MCF 10A (cell line): ENCODE data around the gene NFASC. TPM values are rescaled to one million over a fixed set of nuclear protein-coding genes. Genes with fewer than 3 reads are reported as not detected.

Experiments
- BruUV-seq: library from RNA; stranded (reverse); fragments of 400-500 nt; replicated peaks from 2 replicates; lab custom pipeline; 2021; lab: Mats Ljungman, UMichigan
- CTCF ChIA-PET: fragments of 300-600 bp; sonication (Branson Sonifier 250); formaldehyde crosslinking; extraction: SDS; loops from one replicate; lab custom pipeline; 2021; ENCODE audit warnings: antibody characterized with exemption, inconsistent platforms; lab: Yijun Ruan, JAX
- POLR2A ChIA-PET: fragments of 300-600, 350-650 bp; sonication (Branson Sonifier 250); formaldehyde crosslinking; extraction: SDS; loops from one replicate; lab custom pipeline; 2020; ENCODE audit warnings: antibody characterized with exemption, inconsistent platforms; lab: Yijun Ruan, JAX
- DNase-seq: peaks from one replicate; pipeline ENCODE4 v3.0.0-alpha.2; 2018; ENCODE audit not compliant: unreplicated experiment
- H3K27ac Mint-ChIP-seq: one replicate; pipeline ENCODE4 v1.8.0; 2022; ENCODE audit warnings: mild to moderate bottlenecking, low read depth, mixed read lengths; ENCODE audit not compliant: unreplicated experiment
- H3K27me3 Mint-ChIP-seq: one replicate; pipeline ENCODE4 v1.8.0; 2022; ENCODE audit warnings: mixed read lengths; ENCODE audit not compliant: insufficient read depth, unreplicated experiment
- H3K36me3 Mint-ChIP-seq: one replicate; pipeline ENCODE4 v1.8.0; 2022; ENCODE audit warnings: mild to moderate bottlenecking, moderate library complexity, mixed read lengths; ENCODE audit not compliant: insufficient read depth, unreplicated experiment
- H3K4me1 Mint-ChIP-seq: one replicate; pipeline ENCODE4 v1.8.0; 2022; ENCODE audit warnings: mixed read lengths; ENCODE audit not compliant: insufficient read depth, unreplicated experiment
- H3K4me3 Mint-ChIP-seq: one replicate; pipeline ENCODE4 v1.8.0; 2022; ENCODE audit warnings: mild to moderate bottlenecking, moderate library complexity, mixed read lengths; ENCODE audit not compliant: unreplicated experiment
- H3K9me3 Mint-ChIP-seq: one replicate; pipeline ENCODE4 v1.8.0; 2022; ENCODE audit warnings: mixed read lengths; ENCODE audit not compliant: unreplicated experiment
- intact Hi-C: fragments of 100-400 bp; cut with micrococcal nuclease; formaldehyde crosslinking; loops from 2 replicates; pipeline ENCODE4 v1.14.1; 2022
- total RNA-seq: library from RNA; stranded (reverse); gene quantifications from 2 replicates; pipeline ENCODE4 v1.2.3, GENCODE V29; 2022
- TF ChIP-seq, protein P1 (sequence below): fragments of 200-600 bp; IDR thresholded peaks from one replicate; pipeline ENCODE4 v1.8.0; 2022; ENCODE audit warnings: antibody characterized with exemption, mild to moderate bottlenecking; ENCODE audit not compliant: unreplicated experiment

NFASC gene
- total RNA-seq, 1 experiment from 2014 or later: 0.98 TPM

GRCh38 chr1:204997591-204998355, 127.1 kb downstream of the NFASC start:
- CTCF ChIA-PET: interaction anchor here (0.5 to 7.8 kb wide), 12 partner anchors 8 to 259 kb away, joined by 3 to 63 read pairs (median 4); partner anchors contain the start of gene RBBP5
- no peak for DNase-seq
- no peaks in the 10 kb centered on the region for H3K4me1 Mint-ChIP-seq
- H3K36me3 Mint-ChIP-seq: no peaks in the 10 kb centered on the region
- POLR2A ChIA-PET: interaction anchor here (0.9 kb wide), 1 partner anchor 259 kb away, joined by 3 read pairs; no protein-coding TSS in a partner anchor
- H3K4me3 Mint-ChIP-seq: no peak overlapping the region
- no peak overlapping the region for H3K27ac Mint-ChIP-seq
- TF ChIP-seq, protein P1, sequence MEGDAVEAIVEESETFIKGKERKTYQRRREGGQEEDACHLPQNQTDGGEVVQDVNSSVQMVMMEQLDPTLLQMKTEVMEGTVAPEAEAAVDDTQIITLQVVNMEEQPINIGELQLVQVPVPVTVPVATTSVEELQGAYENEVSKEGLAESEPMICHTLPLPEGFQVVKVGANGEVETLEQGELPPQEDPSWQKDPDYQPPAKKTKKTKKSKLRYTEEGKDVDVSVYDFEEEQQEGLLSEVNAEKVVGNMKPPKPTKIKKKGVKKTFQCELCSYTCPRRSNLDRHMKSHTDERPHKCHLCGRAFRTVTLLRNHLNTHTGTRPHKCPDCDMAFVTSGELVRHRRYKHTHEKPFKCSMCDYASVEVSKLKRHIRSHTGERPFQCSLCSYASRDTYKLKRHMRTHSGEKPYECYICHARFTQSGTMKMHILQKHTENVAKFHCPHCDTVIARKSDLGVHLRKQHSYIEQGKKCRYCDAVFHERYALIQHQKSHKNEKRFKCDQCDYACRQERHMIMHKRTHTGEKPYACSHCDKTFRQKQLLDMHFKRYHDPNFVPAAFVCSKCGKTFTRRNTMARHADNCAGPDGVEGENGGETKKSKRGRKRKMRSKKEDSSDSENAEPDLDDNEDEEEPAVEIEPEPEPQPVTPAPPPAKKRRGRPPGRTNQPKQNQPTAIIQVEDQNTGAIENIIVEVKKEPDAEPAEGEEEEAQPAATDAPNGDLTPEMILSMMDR: no peak
- no peaks in the 10 kb centered on the region for H3K9me3 Mint-ChIP-seq
- no TSS peak for BruUV-seq
- peaks cover 69% of the 10 kb centered on the region for H3K27me3 Mint-ChIP-seq
- intact Hi-C loops: no loop called here

DNA sequence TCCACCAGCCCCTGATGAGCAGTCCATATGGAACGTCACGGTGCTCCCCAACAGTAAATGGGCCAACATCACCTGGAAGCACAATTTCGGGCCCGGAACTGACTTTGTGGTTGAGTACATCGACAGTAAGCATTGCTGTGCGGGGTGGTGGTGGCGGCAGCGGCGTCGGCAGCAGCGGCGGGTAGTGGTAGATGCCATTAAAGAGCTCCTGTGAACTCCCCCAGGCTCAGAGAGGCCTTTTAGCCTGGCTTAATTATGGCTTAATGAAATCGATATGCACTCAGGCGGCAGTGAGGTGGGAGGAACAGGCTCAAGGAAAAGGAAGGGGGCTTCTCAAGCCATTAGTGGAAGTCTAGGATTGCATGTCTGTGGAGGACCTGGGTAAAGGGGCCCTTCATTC, 130.5 kb downstream of the NFASC start:
- H3K27me3 Mint-ChIP-seq: peaks cover 65% of the 10 kb centered on the region
- H3K27ac Mint-ChIP-seq: no peak overlapping the region
- TF ChIP-seq, protein P1: no peak
- no peaks in the 10 kb centered on the region for H3K36me3 Mint-ChIP-seq
- no peaks in the 10 kb centered on the region for H3K4me1 Mint-ChIP-seq
- CTCF ChIA-PET: interaction anchor here (0.5 to 7.8 kb wide), 4 partner anchors 12 to 257 kb away, joined by 3 to 63 read pairs (median 10); no protein-coding TSS in a partner anchor
- no peak for DNase-seq
- POLR2A ChIA-PET: no interaction called here
- H3K9me3 Mint-ChIP-seq: no peaks in the 10 kb centered on the region
- intact Hi-C loops: no loop called here
- BruUV-seq: no TSS peak
- no peak overlapping the region for H3K4me3 Mint-ChIP-seq

GRCh38 chr1:205002705-205003104, 132.0 kb downstream of the NFASC start:
- Mint-ChIP-seq H3K4me3 (no peak overlapping the region), H3K9me3 (no peaks in the 10 kb centered on the region), H3K4me1 (no peaks in the 10 kb centered on the region), H3K36me3 (no peaks in the 10 kb centered on the region), H3K27ac (no peak overlapping the region), H3K27me3 (peaks cover 65% of the 10 kb centered on the region)
- BruUV-seq: no TSS peak
- ChIA-PET CTCF (interaction anchor here (0.9 to 7.8 kb wide), 7 partner anchors 9 to 211 kb away, joined by 3 to 63 read pairs (median 4); no protein-coding TSS in a partner anchor), POLR2A (interaction anchor here (0.7 to 2.0 kb wide), 2 partner anchors 11 to 669 kb away, joined by 3 to 6 read pairs; no protein-coding TSS in a partner anchor)
- no peak for DNase-seq
- intact Hi-C loops: no loop called here
- TF ChIP-seq, protein P1: no peak

- Mint-ChIP-seq H3K27me3 (peaks cover 66% of the 10 kb centered on the region), H3K9me3 (no peaks in the 10 kb centered on the region), H3K36me3 (no peaks in the 10 kb centered on the region), H3K27ac (no peak overlapping the region), H3K4me3 (no peak overlapping the region), H3K4me1 (no peaks in the 10 kb centered on the region)
- intact Hi-C loops: no loop called here
- ChIA-PET CTCF (interaction anchor here (0.6 to 7.8 kb wide), 7 partner anchors 11 to 259 kb away, joined by 3 to 63 read pairs (median 3); no protein-coding TSS in a partner anchor), POLR2A (interaction anchor here (0.7 to 2.0 kb wide), 2 partner anchors 12 to 670 kb away, joined by 3 to 6 read pairs; no protein-coding TSS in a partner anchor)
- DNase-seq: no peak
- TF ChIP-seq, protein P1: no peak
- no TSS peak for BruUV-seq
These were observed 132.9 kb downstream of the NFASC start for GRCh38 chr1:205003358-205004131.
